Ovary (tissue), 3 donors: ENCODE data around the gene CCDC178.

Experiments
- CTCF ChIP-seq, 3 donors: fragments of 450-650 bp in 2 of 3; fragments of 200-600 bp in 1 of 3; IDR thresholded peaks; one replicate each; pipeline versions ENCODE4 v1.5.1 to v1.8.0; 2016 to 2022; ENCODE audit warnings: antibody characterized with exemption in 3 of 3, mild to moderate bottlenecking in 1 of 3
- EP300 ChIP-seq: sonication (generic); formaldehyde crosslinking; IDR thresholded peaks from one replicate; pipeline ENCODE4 v1.6.1; 2017; ENCODE audit warnings: antibody characterized with exemption
- POLR2A ChIP-seq: fragments of 450-650 bp; IDR thresholded peaks from one replicate; pipeline ENCODE4 v1.6.1; 2017; ENCODE audit warnings: antibody characterized with exemption, mild to moderate bottlenecking, moderate library complexity
- donor health status: DM: no; HTN: no; CAD: no.

- TF ChIP-seq EP300 (no peak), CTCF (IDR thresholded peaks at IDR 0.05) (no peak), POLR2A (no peak)
These were observed 340.9 kb downstream of the CCDC178 start for GRCh38 chr18:33099626-33100025.
